ENCODE results near the gene FBXL17. TPM values are rescaled to one million over a fixed set of nuclear protein-coding genes. Genes with fewer than 3 reads are reported as not detected.

The FBXL17 gene
- total RNA-seq, 4 donors from 2014 or later: 16.1 to 31.8 (median 18.8) TPM

DNA sequence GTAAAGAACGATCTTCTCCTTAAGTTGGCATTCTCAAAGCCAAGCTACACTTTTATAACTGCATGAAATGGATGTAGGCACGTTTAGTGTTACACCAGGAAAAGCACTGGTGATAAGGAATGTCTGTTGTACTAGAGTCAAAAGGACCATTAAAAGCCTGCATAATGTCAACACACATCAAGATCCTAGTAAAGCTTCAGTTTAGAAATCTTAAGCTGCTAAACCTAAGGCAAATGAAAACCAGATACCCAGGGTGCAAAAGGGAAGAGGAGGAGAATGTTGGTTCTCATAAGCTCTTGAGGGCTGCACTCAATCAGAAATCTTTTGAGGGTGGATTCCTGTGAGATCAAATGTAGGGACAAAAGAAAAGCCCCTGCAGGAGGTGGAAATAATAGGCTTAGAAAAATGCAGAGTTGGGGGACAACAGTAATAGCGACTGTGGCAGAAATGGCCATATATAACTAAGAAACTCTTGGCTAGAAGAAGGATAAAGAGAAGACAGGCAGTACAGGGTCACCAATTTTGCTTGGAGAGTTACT lies 148.2 kb downstream of the FBXL17 start:
- no peak overlapping the region for H3K4me3 ChIP-seq (ENCODE audit: low read depth, poor library complexity, severe bottlenecking)
- intact Hi-C loops (cut with DNase I; ENCODE audit: low total_unique reads): no loop called here
- WGBS, 2 donors: 67 to 70% methylated on average over 3 of the region's 3 CpGs
- no peak for DNase-seq (ENCODE audit: low spot score in 2 of 2)
- no peak for TF ChIP-seq POLR2A (IDR thresholded peaks at IDR 0.05)
- TF ChIP-seq, protein P1, sequence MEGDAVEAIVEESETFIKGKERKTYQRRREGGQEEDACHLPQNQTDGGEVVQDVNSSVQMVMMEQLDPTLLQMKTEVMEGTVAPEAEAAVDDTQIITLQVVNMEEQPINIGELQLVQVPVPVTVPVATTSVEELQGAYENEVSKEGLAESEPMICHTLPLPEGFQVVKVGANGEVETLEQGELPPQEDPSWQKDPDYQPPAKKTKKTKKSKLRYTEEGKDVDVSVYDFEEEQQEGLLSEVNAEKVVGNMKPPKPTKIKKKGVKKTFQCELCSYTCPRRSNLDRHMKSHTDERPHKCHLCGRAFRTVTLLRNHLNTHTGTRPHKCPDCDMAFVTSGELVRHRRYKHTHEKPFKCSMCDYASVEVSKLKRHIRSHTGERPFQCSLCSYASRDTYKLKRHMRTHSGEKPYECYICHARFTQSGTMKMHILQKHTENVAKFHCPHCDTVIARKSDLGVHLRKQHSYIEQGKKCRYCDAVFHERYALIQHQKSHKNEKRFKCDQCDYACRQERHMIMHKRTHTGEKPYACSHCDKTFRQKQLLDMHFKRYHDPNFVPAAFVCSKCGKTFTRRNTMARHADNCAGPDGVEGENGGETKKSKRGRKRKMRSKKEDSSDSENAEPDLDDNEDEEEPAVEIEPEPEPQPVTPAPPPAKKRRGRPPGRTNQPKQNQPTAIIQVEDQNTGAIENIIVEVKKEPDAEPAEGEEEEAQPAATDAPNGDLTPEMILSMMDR (IDR thresholded peaks at IDR 0.05): no peak

DNA sequence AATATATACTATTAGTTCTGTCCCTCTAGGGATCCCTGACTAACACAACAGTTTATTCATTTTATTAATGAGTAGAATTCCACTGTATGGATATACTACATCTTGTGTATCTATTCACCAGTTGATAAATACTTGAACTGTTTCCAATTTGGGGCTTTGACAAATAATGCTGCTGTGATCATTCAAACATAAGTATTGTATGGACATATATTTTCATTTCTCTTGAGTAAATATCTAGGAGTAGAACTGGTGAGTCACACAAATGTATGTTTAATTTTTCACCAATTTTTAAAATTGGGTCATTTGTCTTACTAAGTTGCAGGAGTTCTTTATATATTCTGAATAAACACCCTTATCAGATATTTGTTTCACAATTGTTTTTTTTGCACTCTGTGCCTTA lies 149.1 kb downstream of the FBXL17 start:
- intact Hi-C loops (cut with DNase I; ENCODE audit: low total_unique reads): no loop called here
- TF ChIP-seq POLR2A (IDR thresholded peaks at IDR 0.05): no peak
- TF ChIP-seq, protein P1 (IDR thresholded peaks at IDR 0.05): no peak

DNA sequence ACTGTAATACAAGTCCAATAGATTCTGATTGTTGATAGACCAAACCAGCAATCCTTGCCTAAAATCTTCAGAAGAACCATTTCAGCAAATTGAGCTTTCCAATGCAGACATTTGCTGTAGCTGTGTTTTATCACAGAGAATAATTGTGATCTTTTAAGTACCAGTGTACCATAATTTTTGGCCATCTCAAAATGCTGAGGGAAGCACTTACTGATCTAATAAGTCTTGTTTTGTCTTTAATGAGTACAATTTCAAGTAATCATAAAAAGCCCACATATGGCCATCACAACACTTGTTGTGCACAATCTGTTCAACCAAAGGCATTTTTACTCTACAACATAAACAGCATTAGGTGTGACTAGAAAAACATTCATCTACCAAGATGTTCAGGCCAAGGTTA lies 159.9 kb downstream of the FBXL17 start:
- intact Hi-C loops (cut with DNase I; ENCODE audit: low total_unique reads): no loop called here
- TF ChIP-seq, protein P1 (IDR thresholded peaks at IDR 0.05): no peak
- TF ChIP-seq POLR2A (IDR thresholded peaks at IDR 0.05): no peak
- no peak for DNase-seq (ENCODE audit: low spot score in 2 of 2)

More for the DNA sequence above, 149.1 kb downstream of the FBXL17 start:
- DNase-seq (ENCODE audit: low spot score in 2 of 2): no peak
- no peak overlapping the region for H3K4me3 ChIP-seq (ENCODE audit: low read depth, poor library complexity, severe bottlenecking)

DNA sequence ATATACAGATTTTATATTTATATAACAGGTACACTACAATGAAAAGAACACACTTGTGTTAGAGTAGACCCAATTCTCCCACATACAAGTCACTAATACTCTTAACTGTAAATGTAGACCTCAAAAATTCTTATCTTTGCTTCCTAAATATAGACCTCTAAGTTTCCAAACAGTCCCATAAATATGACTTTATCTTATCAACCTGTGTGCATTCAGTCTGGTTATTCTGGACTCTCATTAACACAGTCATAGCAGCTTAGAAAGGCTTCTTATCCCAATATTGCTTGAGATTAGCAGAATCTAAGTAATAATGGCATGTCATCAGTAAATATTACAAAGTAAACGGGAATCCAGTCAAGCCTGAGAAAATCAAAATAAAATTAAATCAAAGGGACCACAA lies 161.1 kb downstream of the FBXL17 start:
- no peak for DNase-seq (ENCODE audit: low spot score in 2 of 2)
- no peak for TF ChIP-seq POLR2A (IDR thresholded peaks at IDR 0.05)
- TF ChIP-seq, protein P1 (IDR thresholded peaks at IDR 0.05): no peak
- WGBS, 2 donors: 94 to 95% methylated on average over 1 of the region's 1 CpG
- H3K4me3 ChIP-seq (ENCODE audit: low read depth, poor library complexity, severe bottlenecking): no peak overlapping the region
- intact Hi-C loops (cut with DNase I; ENCODE audit: low total_unique reads): no loop called here

More for the DNA sequence above, 159.9 kb downstream of the FBXL17 start:
- no peak overlapping the region for H3K4me3 ChIP-seq (ENCODE audit: low read depth, poor library complexity, severe bottlenecking)

DNA sequence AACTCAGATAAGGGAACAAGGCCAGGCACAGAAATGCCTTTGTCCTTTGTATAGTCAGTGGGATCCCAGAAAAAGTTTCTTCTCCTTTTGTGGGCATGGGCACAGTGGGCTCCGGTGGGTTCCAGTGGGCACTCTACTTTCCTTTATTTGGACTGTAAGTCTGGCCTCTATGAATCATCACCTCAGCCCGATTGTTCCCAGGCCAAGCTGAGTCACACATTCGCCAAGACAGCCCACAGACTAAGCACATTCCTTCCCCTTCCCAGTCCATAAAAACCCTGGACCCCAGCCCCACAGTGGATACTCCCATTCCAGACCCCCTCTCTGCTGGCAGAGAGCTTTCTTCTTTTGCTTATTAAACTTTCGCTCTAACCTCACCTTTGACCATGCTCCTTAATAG lies 165.0 kb downstream of the FBXL17 start:
- 81 to 85% methylated on average over 4 of the region's 4 CpGs for WGBS, 2 donors

DNA sequence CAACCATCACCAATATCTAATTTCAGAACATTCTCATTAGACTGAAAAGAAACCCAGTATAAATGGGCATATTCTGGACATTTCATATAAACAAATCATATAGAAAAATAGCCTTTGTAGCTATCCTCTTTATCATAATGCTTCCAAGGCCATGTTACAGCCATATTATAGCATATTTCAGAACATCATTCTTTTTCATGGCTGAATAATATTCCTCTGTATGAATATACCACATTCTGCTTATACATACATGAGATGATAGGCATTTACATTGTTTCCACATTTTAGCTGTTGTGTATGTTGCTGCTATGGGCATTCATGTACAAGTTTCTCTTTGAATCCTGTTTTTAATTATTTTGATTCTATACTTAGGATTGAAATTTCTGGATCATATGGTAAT lies 167.0 kb downstream of the FBXL17 start:
- no peak overlapping the region for H3K4me3 ChIP-seq (ENCODE audit: low read depth, poor library complexity, severe bottlenecking)
- TF ChIP-seq POLR2A (IDR thresholded peaks at IDR 0.05): no peak
- TF ChIP-seq, protein P1 (IDR thresholded peaks at IDR 0.05): no peak
- intact Hi-C loops (cut with DNase I; ENCODE audit: low total_unique reads): no loop called here
- DNase-seq (ENCODE audit: low spot score in 2 of 2): no peak

More for the DNA sequence above, 165.0 kb downstream of the FBXL17 start:
- TF ChIP-seq POLR2A (IDR thresholded peaks at IDR 0.05): no peak
- TF ChIP-seq, protein P1 (IDR thresholded peaks at IDR 0.05): no peak
- intact Hi-C loops (cut with DNase I; ENCODE audit: low total_unique reads): no loop called here
- no peak overlapping the region for H3K4me3 ChIP-seq (ENCODE audit: low read depth, poor library complexity, severe bottlenecking)
- DNase-seq (ENCODE audit: low spot score in 2 of 2): no peak
